Hindlimb muscle (tissue), 1 donor: Measurements from ENCODE around the gene KLHL40. TPM values are rescaled to one million over a fixed set of nuclear protein-coding genes. Genes with fewer than 3 reads are reported as not detected.

ENCODE experiments used
- DNase-seq: peaks from one replicate; pipeline ENCODE4 v3.0.0-alpha.2; 2013
- polyA plus RNA-seq: library from polyadenylated mRNA; unstranded; fragments of 120-200 nt; gene quantifications from one replicate; pipeline ENCODE4 v1.2.1, GENCODE V29; 2013; ENCODE audit not compliant: insufficient read length

Gene KLHL40
- polyA plus RNA-seq, 1 donor: 206 TPM

DNA sequence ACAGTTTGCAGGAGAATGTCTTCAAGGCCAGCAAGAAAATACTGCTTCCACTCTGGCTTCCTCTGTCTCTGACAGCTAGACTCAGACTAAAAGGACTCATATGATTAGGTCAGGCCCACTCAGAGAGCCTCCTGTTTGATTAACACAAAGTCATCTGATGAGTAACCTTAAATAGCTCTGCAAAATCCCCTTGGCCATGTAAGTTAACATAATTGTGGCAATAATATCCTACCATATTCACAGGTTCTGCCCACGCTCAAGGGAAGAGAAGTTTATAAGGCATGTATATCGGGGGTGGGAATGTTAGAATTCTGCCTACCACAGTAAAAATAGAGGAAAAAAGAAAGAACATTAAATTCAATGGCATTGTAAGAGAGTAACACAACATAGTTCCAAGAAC is 37.9 kb downstream of the KLHL40 start:
- no peak for DNase-seq

DNA sequence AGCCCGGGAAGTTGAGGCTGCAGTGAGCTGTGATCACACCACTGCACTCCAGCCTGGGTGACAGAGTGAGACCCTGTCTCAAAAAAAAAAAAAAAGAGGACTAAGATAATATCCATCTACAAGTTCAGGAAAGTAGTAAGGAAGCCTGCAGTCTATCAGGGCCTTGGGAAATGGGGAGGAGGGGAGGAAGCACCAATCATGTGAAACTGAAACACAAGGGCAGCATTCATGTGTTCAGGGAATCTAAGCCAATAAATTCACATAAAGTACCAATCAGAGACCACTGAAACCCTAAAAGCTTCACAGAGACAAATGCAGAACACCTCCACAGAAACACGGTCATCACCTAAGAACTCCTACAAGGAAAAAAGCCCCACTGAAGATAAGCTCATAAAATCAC is 40.1 kb downstream of the KLHL40 start:
- DNase-seq: no peak

DNA sequence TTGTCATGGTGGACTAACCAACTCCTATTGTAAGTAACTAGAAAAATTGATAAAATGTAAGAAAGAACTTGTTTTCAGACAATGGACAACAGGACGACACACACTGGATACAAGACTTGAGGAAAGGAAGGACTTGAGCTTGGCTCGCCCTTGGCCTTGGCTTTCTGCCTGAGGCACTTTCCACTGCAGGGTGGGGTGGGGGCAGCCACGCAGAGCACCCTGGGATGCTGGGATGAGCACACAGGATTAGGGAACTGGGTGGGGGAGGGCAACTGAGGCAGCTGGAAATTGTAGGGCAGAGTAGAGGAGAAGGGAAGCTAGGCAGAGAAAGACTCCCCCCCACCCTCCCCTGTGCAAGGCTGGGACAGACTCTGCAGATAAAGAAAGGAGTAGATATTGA is 42.7 kb downstream of the KLHL40 start:
- no peak for DNase-seq

DNA sequence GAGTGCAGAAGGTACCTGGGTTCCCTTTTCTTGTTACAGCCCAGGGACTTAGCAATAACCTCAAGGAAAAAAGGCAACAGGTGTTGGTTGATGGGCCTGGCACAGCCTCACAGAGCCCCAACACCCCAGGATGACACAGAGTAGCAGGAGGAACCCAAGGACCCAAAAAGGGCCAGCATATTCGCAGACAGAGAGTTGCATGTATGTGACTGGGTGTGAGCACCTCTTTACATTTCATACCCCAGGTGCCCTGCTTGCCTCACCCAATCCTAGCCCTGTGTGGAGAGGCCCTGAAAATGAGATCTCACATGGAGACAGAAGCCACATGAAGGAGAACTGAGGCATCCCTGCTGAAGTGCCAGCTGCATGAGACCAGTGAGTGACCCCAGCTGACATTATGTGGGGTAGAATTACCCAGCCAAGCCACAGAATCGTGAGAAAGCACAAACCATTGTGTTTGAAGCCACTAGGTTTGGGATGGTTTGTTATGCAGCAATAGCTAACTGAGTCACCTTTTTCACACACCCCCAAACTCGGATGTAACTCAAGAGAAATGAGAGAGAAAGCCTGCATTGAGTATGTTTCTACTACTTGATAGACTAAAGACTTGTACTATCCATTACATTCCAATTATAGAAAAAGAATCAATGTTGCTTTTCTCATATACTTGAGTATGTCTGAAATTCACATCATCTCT is 43.5 kb downstream of the KLHL40 start:
- no peak for DNase-seq

DNA sequence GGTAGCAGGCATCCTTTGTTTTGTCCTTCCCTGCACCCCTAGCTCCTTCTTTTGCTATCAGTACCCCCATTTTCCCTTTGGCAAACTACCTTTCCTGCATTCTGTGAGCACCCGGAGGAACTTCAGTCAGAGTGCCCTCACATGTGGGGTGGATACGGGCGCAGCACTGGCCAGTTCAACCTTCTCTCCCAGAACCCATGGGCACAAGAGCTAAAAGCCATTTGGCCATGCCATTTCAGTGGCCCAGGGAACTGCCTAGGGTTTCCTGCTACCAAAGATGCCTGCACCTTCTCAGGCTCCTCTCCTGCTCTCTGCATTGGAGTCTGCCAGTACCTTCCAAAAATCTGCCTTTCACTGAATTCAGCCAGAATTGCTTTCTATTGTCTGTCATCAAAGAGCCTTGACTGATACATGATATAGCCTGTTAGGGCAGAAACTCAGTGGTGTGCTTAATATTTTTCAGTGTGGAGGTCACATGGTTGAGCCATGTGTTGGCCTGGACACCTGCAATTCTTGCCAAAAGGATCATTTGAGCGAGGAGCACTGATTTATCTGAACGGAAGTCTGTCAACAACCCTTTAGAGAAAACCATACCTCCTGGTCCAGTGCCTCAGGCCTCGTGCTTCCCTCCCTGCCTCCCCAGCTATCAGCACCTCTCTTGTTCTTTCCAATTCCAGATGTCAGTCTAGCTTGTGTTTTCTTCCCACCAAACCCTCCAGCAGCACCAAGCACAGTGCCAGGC is 44.2 kb downstream of the KLHL40 start:
- no peak for DNase-seq

DNA sequence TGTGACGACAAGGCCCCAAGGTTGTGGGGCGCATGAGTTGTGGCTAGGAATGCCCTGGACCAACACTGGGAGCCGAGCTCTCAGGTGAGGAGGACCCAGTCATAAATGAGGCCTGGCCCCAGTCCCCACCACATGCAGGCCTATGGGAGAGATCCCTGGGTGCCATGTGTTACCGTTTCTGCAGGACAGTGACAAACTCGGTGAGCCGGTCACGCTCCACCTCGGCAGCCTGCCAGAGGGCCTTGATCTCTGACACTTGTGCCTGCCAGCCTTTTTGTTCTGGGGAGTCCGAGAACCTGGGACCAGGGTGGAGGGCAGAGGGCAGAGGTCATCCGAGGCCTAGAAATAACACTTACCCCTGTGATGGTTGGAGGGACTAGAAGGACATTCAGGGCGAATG is 45.0 kb downstream of the KLHL40 start:
- DNase-seq: no peak

DNA sequence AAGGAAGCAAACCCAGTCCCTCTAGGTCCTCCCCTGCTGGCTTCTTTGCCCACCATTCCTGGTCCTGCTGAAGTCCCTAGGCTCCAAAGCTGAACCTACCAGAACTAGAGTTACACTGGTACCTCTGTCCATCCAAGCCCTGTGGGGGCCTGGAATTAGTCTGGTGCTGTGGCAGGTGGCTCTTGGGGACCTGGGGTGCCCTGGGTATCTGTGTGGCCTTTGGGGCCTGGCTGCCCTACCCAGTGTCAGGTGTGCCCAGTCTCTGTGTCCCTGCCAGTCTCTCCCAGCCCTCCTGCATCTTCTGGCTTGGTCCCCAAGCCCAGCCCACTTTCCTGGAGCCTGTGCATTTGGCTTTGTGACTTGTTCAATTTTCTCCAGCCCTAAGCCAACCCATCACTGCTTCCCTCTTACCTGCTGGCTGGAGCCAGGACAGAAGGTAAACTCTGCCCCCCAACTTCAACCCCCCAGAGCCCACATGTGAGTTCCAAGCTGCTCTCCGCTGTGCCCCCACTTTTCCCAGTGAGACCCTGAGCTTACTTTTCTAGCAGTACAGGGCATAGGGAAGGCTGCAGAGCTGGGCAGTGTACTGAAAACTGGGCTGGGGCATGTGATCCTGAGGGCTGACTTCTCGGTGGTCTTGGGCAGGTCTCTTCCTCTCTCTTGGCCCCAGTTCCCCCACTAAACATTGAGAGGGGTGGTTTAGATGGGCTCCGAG is 45.5 kb downstream of the KLHL40 start:
- no peak for DNase-seq

DNA sequence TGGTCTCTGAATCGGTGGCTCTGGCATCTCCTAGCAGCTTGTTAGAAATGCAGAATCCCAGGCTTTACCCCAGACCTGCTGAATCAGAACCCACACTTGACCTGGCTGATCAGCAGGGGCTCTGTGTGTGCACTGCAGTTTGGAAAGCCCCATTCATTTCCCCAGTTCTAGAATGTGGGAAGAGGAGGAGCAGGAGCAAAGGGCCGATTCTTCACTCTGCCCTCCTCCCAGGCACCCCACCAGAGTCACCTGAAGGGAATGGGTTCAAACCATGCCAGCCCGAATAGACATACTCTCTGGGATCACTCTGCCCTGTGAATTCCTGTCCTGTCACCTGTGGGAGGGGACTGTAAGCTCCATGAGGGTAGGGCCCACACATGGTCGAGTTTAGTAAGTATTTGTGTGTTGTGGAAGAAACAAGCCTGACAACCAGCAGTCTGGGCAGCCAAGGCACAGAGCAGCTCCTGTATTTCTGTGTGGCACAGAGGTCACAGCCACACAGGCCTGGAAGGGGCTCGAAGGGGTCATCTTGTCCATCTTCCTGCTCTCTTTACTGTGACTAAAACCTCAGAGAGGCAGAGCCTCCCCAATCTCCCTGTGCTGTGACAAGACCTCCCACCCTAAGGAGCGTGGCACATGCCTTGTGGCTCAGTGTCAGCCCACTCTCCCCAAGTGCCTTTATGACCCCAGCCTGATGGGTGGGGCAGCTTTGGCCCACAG is 46.3 kb downstream of the KLHL40 start:
- no peak for DNase-seq

DNA sequence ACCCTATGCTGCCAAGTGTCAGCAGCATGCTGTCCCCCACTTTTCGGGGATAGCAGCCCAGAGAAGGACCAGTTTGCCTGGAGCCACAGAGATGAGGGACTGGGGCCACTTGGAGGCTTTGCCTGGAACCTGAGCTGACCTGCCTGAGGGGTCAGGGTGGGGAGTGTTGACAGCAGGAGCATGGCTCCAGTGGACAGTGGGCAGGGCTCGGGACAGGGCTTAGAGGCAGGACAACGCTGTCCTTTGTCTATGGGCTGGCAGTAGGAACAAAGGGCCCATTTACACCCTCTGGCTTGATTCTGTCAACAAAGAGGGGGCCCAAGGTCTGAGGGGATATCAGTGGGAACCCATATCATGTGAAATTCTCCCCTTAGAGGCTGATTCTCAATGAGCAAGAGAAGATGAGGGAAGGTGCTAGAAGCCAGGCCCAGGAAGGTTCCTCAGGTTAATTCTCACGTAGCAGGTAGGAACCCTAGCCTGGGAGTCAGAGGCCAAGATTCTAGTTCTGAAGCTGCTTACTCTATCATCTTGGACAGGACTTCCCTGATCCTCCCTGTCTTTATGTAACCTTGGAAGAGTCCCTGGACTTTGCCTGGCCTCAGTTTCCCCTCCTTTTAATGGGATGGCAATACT is 47.0 kb downstream of the KLHL40 start:
- no peak for DNase-seq

DNA sequence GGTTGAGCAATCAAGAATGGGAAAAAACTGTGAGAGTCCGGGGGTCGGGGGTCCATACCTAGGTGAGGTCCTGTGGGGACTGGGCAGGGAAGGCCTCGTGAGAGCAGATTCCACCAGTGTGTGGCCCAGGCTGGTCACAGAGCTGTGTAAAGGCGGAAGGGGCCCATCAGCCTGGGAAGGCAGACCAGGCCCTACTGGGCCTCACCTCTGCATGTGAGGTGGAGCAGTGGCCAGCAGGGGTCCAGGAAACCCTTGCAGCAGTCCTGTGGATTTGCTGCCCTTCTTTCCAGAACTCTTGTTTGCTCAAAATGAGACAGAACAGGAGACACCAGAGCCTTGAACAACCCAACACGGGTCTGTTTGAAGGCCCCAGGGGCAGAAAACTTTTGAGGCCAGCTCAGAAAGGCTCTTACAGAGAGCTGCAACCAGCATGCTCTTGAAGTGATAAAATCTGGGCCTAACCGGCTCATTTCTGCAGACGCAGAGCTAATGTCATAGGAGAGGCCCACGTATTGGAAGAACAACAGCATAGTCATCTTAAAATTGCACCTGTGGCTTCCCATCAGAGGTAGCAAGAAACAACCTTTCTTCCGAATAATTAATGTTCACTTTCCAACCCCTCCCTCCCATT is 47.6 kb downstream of the KLHL40 start:
- no peak for DNase-seq

DNA sequence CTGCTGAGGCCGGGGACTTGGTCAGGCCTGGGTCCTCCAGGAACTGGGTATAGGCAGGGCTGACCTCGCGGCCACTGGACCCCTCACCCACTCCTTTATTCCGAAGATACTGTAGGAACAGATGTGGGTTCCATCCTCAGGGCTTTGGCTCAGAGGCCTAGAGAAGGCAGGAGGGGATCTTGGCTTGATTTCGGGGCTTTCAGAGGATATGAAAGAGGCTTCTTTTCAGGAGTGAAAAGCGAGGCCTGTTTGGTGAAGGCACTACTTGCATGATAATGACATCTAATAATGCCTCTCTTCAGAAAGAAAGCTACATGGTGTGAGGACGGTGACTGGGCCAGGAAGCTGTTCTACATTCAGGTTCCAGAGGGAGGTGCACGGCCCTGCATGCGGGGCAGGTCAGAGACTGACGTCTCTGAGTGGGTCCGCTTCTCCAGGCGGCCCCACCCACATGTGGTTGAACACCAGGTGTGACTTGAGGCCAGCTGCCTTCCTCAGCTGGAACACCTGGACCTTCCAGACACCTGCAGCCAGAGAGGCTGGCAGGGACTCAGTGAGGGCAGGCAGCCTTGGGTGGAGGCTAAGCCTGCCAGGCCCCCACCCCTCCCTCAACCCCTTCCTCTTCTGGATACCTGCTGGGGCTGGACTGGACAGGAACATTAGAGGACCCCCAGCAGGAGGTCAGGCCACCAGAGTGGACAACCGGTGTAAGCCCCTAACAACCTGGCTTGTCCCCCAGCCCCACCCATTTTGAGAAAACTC is 48.3 kb downstream of the KLHL40 start:
- DNase-seq: no peak

DNA sequence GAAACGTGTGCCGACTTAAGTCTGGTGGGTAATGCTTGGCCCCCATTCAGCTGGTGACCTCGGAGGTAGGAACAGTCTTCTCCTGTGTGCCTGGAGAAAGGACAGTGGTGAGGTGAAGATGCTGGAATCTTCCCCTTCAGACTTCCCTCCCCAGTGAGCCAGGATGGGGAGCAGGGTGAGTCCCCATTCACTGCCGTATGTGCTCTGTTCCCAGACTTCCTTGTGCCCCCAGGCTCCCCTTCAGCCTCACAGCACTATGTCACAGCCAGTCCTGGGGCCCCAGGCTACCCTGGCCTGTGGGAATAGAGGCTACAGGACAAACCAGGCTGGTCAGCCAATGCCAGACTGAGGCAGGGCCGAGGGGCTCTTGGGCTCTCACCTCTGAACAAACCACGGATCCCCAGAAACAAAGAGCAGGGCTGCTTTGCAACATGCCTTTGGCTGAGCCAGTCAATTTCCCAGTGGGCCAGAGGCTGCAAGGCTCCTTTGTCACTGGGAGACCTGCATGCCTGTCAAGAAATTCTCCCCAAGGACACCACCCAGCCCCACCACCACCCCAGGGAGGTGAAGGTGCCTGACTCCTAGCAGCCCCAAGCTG is 49.0 kb downstream of the KLHL40 start:
- no peak for DNase-seq

DNA sequence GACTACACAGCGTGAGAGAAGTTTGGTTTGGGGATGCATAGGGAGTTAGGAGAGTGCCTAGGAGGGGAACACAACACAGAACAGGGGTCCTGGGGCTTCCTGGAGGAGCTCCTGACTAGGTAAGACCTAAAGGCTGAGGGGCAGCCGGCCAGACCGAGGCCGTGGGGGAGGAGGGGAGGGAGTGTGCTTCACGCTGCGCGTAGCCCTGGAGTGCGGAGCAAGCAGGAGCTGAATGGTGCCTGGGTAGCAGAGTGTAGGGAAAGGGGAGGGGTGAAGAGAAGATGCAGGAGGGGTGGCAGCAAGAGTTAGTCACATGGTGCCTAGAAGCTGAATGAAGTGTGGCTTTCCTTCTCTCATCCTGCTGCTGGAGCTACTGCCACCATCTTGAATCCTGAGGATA is 49.7 kb downstream of the KLHL40 start:
- no peak for DNase-seq

DNA sequence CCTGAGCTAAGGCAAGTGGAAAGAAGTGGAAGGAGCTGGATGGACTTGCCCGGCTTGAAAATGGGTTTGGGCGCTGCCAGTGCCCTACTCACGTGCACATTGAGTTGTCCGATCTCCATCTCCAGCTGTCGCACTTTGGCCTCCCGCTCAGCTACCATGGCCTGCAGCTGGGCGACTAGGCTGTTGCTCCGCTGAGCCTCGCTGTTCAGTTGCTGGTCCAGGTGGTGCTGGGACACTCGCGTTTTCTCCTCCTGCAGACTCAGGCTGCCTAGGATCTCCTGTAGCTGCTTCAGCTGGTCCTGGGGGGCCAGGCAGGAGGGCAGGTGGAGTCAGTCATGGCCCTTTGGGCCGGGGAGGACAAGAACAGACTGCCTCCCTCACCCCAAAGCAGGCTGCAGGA is 50.3 kb downstream of the KLHL40 start:
- no peak for DNase-seq

DNA sequence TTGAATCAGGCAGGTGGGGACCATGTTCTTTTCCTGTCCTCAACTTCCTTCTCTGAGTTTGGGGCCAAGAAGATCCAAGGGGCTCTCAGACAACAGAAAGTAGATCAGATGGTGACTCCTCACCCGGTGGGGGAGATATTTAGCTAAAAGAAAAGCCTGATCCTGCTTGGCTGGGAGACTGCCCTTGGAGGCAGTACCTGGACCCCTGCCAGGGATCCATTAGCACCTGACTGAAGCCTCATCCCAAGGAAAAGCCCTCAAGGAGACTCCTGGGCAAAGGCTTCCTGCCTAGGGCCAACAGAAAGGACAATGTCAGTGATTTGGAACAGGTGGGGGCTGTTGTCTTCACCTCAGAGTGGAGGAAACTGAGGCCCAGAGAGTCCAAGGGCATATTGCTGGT is 50.7 kb downstream of the KLHL40 start:
- no peak for DNase-seq

DNA sequence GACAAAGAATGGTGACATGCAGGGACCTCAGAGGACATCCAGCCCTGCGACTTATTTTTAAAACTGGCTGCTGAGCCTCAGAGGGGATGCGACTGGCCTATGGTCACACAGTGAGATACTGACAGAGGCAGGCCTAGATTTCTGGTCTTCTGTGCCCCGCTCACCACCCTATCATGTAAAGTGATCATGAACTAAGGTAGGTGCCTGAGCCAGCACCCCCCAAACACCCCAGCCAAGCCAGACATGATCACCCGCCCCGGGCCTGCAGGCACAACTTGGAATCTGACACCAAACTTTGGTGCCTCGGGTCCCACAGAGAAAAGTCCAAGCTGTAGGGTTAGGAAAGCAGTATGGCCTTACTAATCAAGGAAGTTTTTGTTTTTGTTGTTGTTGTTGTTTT is 51.2 kb downstream of the KLHL40 start:
- no peak for DNase-seq

DNA sequence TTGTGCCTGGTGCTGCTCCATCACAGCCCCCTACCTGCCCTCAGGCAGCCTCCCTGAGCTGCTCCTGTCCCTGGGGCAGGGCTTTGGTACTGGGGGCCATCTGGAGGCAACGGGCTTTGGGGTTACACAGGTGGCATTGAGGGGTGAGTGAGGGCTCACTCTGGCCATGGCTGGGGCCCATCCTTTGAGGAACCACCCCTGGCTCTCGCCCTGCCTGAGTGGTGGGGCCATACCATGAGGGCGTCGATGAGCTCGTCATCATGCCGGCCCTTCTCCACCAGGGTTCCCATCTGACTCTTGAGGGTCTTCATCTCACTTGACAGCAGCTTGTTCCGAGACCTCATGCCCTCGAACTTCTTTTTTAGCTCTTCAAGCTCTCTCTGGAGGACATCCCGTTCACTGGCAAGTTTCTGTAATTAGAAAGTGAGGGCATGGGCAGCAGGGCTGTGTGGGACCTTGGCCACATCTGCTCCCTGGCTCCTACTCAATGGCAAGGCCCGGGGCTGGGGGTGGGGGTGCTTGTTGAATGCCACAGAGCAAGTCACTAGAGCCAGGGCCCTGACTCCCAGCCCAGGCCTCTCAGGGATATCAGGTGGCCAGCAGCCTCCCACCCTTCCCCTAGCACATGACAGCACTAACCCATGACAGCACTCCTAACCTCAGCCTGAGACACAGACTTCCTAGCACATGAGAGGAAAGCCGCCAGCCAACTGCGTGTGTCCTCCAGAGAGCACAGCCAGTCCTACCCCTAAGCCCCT is 54.2 kb downstream of the KLHL40 start:
- no peak for DNase-seq

DNA sequence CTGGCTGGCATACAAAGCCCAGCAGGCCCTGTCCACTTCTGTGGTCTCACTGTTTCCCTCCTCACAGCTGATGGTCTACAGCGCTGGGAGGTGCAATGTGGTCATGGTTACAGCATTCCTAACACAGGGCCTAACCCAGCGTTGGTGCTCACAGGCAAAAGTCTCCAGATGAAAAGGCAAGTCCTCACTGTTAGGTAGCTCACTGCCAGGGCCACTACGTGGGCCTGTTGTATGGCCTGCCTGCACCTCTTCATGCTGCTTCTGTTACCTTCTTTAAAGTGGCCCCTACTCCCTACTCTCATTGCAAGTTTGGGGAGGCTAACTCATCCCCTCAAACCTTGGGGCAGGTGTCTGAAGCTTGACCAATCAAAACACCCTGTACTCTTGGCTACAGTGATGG is 56.5 kb downstream of the KLHL40 start:
- no peak for DNase-seq
